Tibial nerve (tissue), 4 donors: ENCODE results near the gene TRMT61A. TPM values are rescaled to one million over a fixed set of nuclear protein-coding genes. Genes with fewer than 3 reads are reported as not detected.
A peak's percentile ranks its signal among the peaks of the same experiment; 100 is the strongest.

Experiments
- DNase-seq, 2 donors: peaks; one replicate each; pipeline ENCODE4 v3.0.0-alpha.2; 2019; ENCODE audit warnings: low spot score in 2 of 2
- H3K27ac ChIP-seq, 4 donors: fragments of 200-600 bp; sonication (generic) in 3 of 4; one replicate each; pipeline ENCODE4 v1.5.1; 2017 to 2019; ENCODE audit warnings: mild to moderate bottlenecking in 1 of 4
- H3K27me3 ChIP-seq, 2 donors: fragments of 200-600 bp; sonication (generic) in 1 of 2; one replicate each; pipeline versions ENCODE4 v1.5.1 to v1.6.0; 2017 to 2019
- H3K36me3 ChIP-seq, 3 donors: fragments of 200-600 bp; sonication (generic); one replicate each; pipeline ENCODE4 v1.5.1; 2018 to 2019
- H3K4me1 ChIP-seq, 4 donors: fragments of 200-600 bp; sonication (generic) in 3 of 4; one replicate each; pipeline ENCODE4 v1.5.1; 2017 to 2019
- H3K4me3 ChIP-seq, 4 donors: fragments of 200-600 bp; sonication (generic) in 3 of 4; one replicate each; pipeline ENCODE4 v1.5.1; 2017 to 2019; ENCODE audit warnings: mild to moderate bottlenecking in 1 of 4, moderate library complexity in 1 of 4
- H3K9me3 ChIP-seq, 4 donors: fragments of 200-600 bp; sonication (generic) in 3 of 4; one replicate each; pipeline ENCODE4 v1.5.1; 2017 to 2019
- CTCF ChIP-seq, 5 experiments: fragments of 200-600 bp in 3 of 5; fragments of 450-650 bp in 2 of 5; sonication (generic) in 3 of 5; IDR thresholded peaks; one replicate each; pipeline ENCODE4 v1.5.1; 2016 to 2019; ENCODE audit warnings: antibody characterized with exemption in 5 of 5, mild to moderate bottlenecking in 3 of 5, moderate library complexity in 2 of 5
- EP300 ChIP-seq, 2 donors: sonication (generic); formaldehyde crosslinking; IDR thresholded peaks; one replicate each; pipeline ENCODE4 v1.6.1; 2017; ENCODE audit warnings: antibody characterized with exemption in 2 of 2, mild to moderate bottlenecking in 1 of 2
- POLR2A ChIP-seq, 2 donors: fragments of 450-650 bp; IDR thresholded peaks; one replicate each; pipeline ENCODE4 v1.6.1; 2017; ENCODE audit warnings: antibody characterized with exemption in 2 of 2, mild to moderate bottlenecking in 2 of 2, moderate library complexity in 2 of 2
- WGBS, 2 donors: methylation state at CpG; one replicate each; pipeline ENCODE4 v1.1.5; 2018; 5-methylcytosine and 5-hydroxymethylcytosine counted together
- total RNA-seq, 4 donors: library from RNA; depleted of rRNA; stranded (reverse); fragments of >200 nt; gene quantifications; one replicate each; pipeline ENCODE4 v1.1.0, GENCODE V29; 2016

The TRMT61A gene
- total RNA-seq, 4 donors from 2014 or later, result 17.9 to 32.4 (median 22.4) TPM

DNA sequence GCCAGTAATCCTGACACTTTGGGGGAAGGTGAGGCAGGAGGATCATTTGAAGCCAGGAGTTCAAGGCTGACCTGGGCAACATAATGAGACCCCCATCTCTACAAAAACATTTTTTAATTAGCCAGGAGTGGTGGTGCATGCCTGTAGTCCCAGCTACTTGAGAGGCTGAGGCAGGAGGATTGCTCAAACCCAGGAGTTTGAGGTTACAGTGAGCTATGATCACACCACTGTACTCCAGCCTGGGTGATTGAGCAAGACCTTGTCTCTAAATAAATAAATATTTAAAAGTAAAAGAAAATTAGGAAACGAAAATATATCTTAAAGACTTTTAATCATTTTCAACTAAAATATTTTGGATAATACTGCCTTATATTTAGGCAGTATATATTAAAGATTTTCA lies 32.2 kb upstream of the TRMT61A start:
- Histone ChIP-seq H3K36me3 (peaks cover 0 to 68% (median 0%) of the 10 kb centered on the region in 3 donors), H3K4me1 (peaks cover 0 to 5% (median 4%) of the 10 kb centered on the region in 4 donors), H3K27ac (no peak overlapping the region), H3K4me3 (no peak overlapping the region), H3K9me3 (no peaks in the 10 kb centered on the region), H3K27me3 (no peaks in the 10 kb centered on the region)
- no peak for DNase-seq
- 0 to 40% methylated on average over 1 of the region's 1 CpG for WGBS, 2 donors
- TF ChIP-seq POLR2A (IDR thresholded peaks at IDR 0.05), result no peak

DNA sequence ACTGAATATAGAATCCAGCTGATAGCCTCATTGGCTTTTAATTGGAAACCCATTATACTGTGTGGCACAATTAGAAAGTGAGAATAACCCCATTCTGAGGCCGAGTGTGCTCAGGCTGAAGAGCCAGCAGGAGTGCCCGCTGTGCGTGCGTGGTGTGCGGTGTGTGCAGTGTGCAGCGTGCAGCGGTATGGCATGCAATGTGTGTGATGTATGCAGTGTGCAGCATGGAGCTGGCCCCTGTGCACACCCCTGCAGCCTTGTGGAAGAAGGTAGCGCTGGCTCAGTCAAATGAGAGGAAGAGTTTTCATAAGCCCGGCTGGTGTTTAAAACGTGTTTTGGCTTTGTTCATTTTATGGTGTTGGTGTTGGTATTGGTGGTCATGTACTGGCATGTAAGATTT lies 29.3 kb upstream of the TRMT61A start:
- peaks cover 0 to 70% (median 14%) of the 10 kb centered on the region in 3 donors for H3K36me3 ChIP-seq
- no peaks in the 10 kb centered on the region for H3K27me3 ChIP-seq
- no peak overlapping the region for H3K4me3 ChIP-seq
- H3K4me1 ChIP-seq, result peaks cover 0 to 5% (median 4%) of the 10 kb centered on the region in 4 donors
- TF ChIP-seq POLR2A (IDR thresholded peaks at IDR 0.05) (no peak), CTCF (IDR thresholded peaks at IDR 0.05) (no peak), EP300 (IDR thresholded peaks at IDR 0.05) (no peak)
- H3K27ac ChIP-seq, result peak overlapping the region in 1 of 4 donors; percentile 3
- DNase-seq, result no peak
- 72 to 75% methylated on average over 8 to 10 of the region's 10 CpGs for WGBS, 2 donors
- H3K9me3 ChIP-seq, result no peaks in the 10 kb centered on the region

DNA sequence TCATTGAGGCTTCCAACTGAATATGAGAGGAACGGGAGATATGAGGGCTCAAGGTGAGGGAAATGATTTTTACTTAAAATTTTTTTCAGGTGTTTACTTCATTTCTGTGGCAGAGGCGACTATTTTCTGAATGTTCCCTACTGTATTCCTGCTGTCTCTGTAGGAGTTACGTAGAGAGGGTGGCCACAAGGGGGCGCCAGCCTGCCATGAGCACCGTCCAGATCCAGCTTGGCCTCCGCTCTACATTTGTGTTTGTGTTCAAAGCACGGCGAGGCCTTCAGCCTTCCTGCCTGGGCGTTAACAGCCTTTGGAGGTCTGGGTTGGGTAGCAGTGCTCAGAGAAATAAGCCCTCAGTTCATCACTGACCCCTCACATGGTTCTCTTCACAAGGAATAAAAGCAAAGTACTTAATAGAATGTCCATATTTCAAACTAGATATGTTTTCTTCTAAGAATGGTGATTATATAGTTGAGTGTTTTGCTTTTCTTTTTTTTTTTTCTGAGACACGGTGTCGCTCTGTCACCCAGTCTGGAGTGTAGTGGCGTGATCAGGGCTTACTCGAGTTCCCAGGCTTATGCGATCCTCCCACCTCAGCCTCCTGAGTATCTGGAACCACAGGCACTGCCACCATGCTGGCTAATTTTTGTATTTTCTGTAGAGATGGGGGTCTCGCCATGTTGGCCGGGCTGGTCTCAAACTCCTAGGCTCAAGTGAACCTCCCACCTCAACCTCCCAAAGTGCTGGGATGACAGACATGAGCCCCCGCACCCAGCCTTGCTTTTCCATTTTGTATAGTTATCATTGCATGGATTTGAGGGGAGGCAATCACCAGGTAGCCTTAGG lies 28.6 kb upstream of the TRMT61A start:
- peaks cover 0 to 70% (median 20%) of the 10 kb centered on the region in 3 donors for H3K36me3 ChIP-seq
- peaks cover 0 to 5% (median 4%) of the 10 kb centered on the region in 4 donors for H3K4me1 ChIP-seq
- no peak overlapping the region for H3K4me3 ChIP-seq
- no peaks in the 10 kb centered on the region for H3K27me3 ChIP-seq
- H3K27ac ChIP-seq, result peak overlapping the region in 3 of 4 donors; percentile 3 to 82 (median 62)
- H3K9me3 ChIP-seq, result no peaks in the 10 kb centered on the region
- 35 to 41% methylated on average over 17 of the region's 17 CpGs for WGBS, 2 donors
- TF ChIP-seq POLR2A (IDR thresholded peaks at IDR 0.05) (no peak), EP300 (IDR thresholded peaks at IDR 0.05) (peak in 1 of 2 donors; percentile 43), CTCF (IDR thresholded peaks at IDR 0.05) (peak; percentile 86 to 91 (median 88))
- peak; percentile 90 to 93 for DNase-seq

GRCh38 chr14:103501041-103501870 lies 27.7 kb upstream of the TRMT61A start:
- 82 to 84% methylated on average over 11 of the region's 11 CpGs for WGBS, 2 donors
- no peaks in the 10 kb centered on the region for H3K9me3 ChIP-seq
- H3K27me3 ChIP-seq, result no peaks in the 10 kb centered on the region
- H3K36me3 ChIP-seq, result peaks cover 0 to 70% (median 20%) of the 10 kb centered on the region in 3 donors
- DNase-seq, result no peak
- TF ChIP-seq POLR2A (IDR thresholded peaks at IDR 0.05) (no peak), CTCF (IDR thresholded peaks at IDR 0.05) (no peak), EP300 (IDR thresholded peaks at IDR 0.05) (no peak)
- H3K4me3 ChIP-seq, result no peak overlapping the region
- H3K4me1 ChIP-seq, result peaks cover 0 to 5% (median 4%) of the 10 kb centered on the region in 4 donors
- peak overlapping the region in 1 of 4 donors; percentile 3 for H3K27ac ChIP-seq

DNA sequence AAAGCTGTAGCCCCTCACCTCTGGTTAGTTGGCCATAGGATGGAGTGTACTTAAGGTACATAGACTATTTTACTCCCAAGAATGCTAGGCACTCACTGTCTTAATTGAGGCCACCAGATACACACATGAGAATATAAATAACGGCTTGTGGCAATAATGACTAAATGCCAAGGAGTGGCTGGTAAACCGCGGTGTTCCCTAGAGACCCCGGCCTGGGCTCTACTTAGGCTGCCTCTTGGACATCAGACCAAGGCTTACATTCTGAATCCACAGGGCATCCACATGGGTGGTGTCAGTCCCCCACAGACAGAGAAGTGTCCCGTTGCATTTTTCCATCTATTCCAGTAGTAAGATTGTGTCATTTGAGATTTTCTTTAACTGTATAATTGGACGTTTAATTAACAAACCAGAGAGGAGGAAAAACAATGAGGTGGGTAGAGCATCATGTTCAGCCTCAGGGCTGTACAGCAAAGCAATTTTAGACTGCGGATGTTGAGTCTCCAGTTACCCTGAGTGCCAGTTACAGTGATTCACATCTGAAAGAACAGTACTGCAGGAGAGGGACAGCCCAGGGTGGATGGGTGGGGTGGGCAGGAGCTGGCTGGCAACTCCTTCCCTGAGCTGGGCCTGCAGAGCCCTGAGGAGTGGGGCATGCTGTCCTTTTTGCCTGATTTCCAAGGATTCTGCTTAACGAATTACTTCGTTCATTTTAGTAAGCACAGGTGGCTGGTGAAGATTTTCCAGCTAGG lies 26.9 kb upstream of the TRMT61A start:
- peaks cover 0 to 69% (median 20%) of the 10 kb centered on the region in 3 donors for H3K36me3 ChIP-seq
- no peak overlapping the region for H3K27ac ChIP-seq
- peaks cover 0 to 5% (median 4%) of the 10 kb centered on the region in 4 donors for H3K4me1 ChIP-seq
- DNase-seq, result no peak
- H3K27me3 ChIP-seq, result no peaks in the 10 kb centered on the region
- no peak overlapping the region for H3K4me3 ChIP-seq
- WGBS, 2 donors, result 92 to 93% methylated on average over 9 of the region's 9 CpGs
- TF ChIP-seq EP300 (IDR thresholded peaks at IDR 0.05), result no peak
- no peak for TF ChIP-seq CTCF (IDR thresholded peaks at IDR 0.05)
- no peak for TF ChIP-seq POLR2A (IDR thresholded peaks at IDR 0.05)
- no peaks in the 10 kb centered on the region for H3K9me3 ChIP-seq
